ENCODE data around the gene FCMR.
A peak's percentile ranks its signal among the peaks of the same experiment; 100 is the strongest.
"Not testable (repeated sequence)": the region's sequence is repeated elsewhere in the genome, so short reads cannot be mapped to it uniquely, and the experiment has no call there.

FCMR gene

GRCh38 chr1:206929524-206929923, 7.8 kb upstream of the FCMR start:
- FAIRE-seq = peak; percentile 38
- DNase-seq (ENCODE audit: insufficient read length, low spot score) = no peak
- TF ChIP-seq TAF1 (IDR thresholded peaks at IDR 0.05; ENCODE audit: low read depth, low read length) (no peak), POU2F2 (IDR thresholded peaks at IDR 0.05; ENCODE audit: low read depth, low read length) (no peak), SPI1 (IDR thresholded peaks at IDR 0.05; ENCODE audit: low read depth, low read length) (no peak), POLR2AphosphoS5 (IDR thresholded peaks at IDR 0.05; ENCODE audit: low read depth, low read length) (no peak), POLR2A (IDR thresholded peaks at IDR 0.05; ENCODE audit: low read depth, low read length) (peak; percentile 36; the same call in 1 of the 2 replicates)

- DNase-seq (ENCODE audit: insufficient read length, low spot score) (no peak), FAIRE-seq (no peak)
- TF ChIP-seq PAX5 (IDR thresholded peaks at IDR 0.05; ENCODE audit: insufficient read depth, low read length, severe bottlenecking) (no peak), SPI1 (IDR thresholded peaks at IDR 0.05; ENCODE audit: low read depth, low read length) (no peak), POLR2A (IDR thresholded peaks at IDR 0.05; ENCODE audit: low read depth, low read length) (no peak), POU2F2 (IDR thresholded peaks at IDR 0.05; ENCODE audit: low read depth, low read length) (no peak), TAF1 (IDR thresholded peaks at IDR 0.05; ENCODE audit: low read depth, low read length) (no peak), POLR2AphosphoS5 (IDR thresholded peaks at IDR 0.05; ENCODE audit: low read depth, low read length) (no peak)
Observed at GRCh38 chr1:206926286-206926685, 4.5 kb upstream of the FCMR start.

- FAIRE-seq = peak; percentile 83
- TF ChIP-seq POU2F2 (IDR thresholded peaks at IDR 0.05; ENCODE audit: low read depth, low read length) = peak; percentile 13; the same call in 1 of the 2 replicates
- TF ChIP-seq SPI1 (IDR thresholded peaks at IDR 0.05; ENCODE audit: low read depth, low read length) = no peak
- TF ChIP-seq POLR2A (IDR thresholded peaks at IDR 0.05; ENCODE audit: low read depth, low read length) = peak; percentile 80
- TF ChIP-seq PAX5 (IDR thresholded peaks at IDR 0.05; ENCODE audit: insufficient read depth, low read length, severe bottlenecking) = peak; percentile 18
- TF ChIP-seq POLR2AphosphoS5 (IDR thresholded peaks at IDR 0.05; ENCODE audit: low read depth, low read length) = no peak
- TF ChIP-seq TAF1 (IDR thresholded peaks at IDR 0.05; ENCODE audit: low read depth, low read length) = no peak; the same call in 1 of the 2 replicates
- DNase-seq (ENCODE audit: insufficient read length, low spot score) = no peak
Observed at GRCh38 chr1:206925106-206925736, 3.5 kb upstream of the FCMR start.

GRCh38 chr1:206924592-206925105, 2.9 kb upstream of the FCMR start:
- TF ChIP-seq PAX5 (IDR thresholded peaks at IDR 0.05; ENCODE audit: insufficient read depth, low read length, severe bottlenecking) (no peak), POU2F2 (IDR thresholded peaks at IDR 0.05; ENCODE audit: low read depth, low read length) (peak; percentile 58; the same call in 1 of the 2 replicates), SPI1 (IDR thresholded peaks at IDR 0.05; ENCODE audit: low read depth, low read length) (peak; percentile 25; the same call in 1 of the 2 replicates), TAF1 (IDR thresholded peaks at IDR 0.05; ENCODE audit: low read depth, low read length) (peak; percentile 47; the same call in 1 of the 2 replicates), POLR2AphosphoS5 (IDR thresholded peaks at IDR 0.05; ENCODE audit: low read depth, low read length) (no peak), POLR2A (IDR thresholded peaks at IDR 0.05; ENCODE audit: low read depth, low read length) (no peak)
- DNase-seq (ENCODE audit: insufficient read length, low spot score) (no peak), FAIRE-seq (no peak)

- not testable (repeated sequence) for DNase-seq (ENCODE audit: insufficient read length, low spot score)
- TF ChIP-seq POLR2AphosphoS5 (IDR thresholded peaks at IDR 0.05; ENCODE audit: low read depth, low read length) (peak; percentile 62), POU2F2 (IDR thresholded peaks at IDR 0.05; ENCODE audit: low read depth, low read length) (peak; percentile 73; the same call in 1 of the 2 replicates)
- FAIRE-seq = peak; percentile 100
Observed at GRCh38 chr1:206923961-206924557, 2.3 kb upstream of the FCMR start.

- peak; percentile 74 for FAIRE-seq
- no peak for DNase-seq (ENCODE audit: insufficient read length, low spot score)
- TF ChIP-seq PAX5 (IDR thresholded peaks at IDR 0.05; ENCODE audit: insufficient read depth, low read length, severe bottlenecking) = no peak
- peak; percentile 81 for TF ChIP-seq SPI1 (IDR thresholded peaks at IDR 0.05; ENCODE audit: low read depth, low read length)
- TF ChIP-seq POLR2AphosphoS5 (IDR thresholded peaks at IDR 0.05; ENCODE audit: low read depth, low read length) = peak; percentile 68
- peak; percentile 61; the same call in 1 of the 2 replicates for TF ChIP-seq POU2F2 (IDR thresholded peaks at IDR 0.05; ENCODE audit: low read depth, low read length)
- peak; percentile 81 for TF ChIP-seq POLR2A (IDR thresholded peaks at IDR 0.05; ENCODE audit: low read depth, low read length)
- TF ChIP-seq TAF1 (IDR thresholded peaks at IDR 0.05; ENCODE audit: low read depth, low read length) = peak; percentile 89
Observed at GRCh38 chr1:206923009-206923960, 1.5 kb upstream of the FCMR start.

GRCh38 chr1:206922524-206922923, 783 bp upstream of the FCMR start:
- TF ChIP-seq SPI1 (IDR thresholded peaks at IDR 0.05; ENCODE audit: low read depth, low read length) (no peak), POLR2A (IDR thresholded peaks at IDR 0.05; ENCODE audit: low read depth, low read length) (peak; percentile 54), TAF1 (IDR thresholded peaks at IDR 0.05; ENCODE audit: low read depth, low read length) (no peak), POU2F2 (IDR thresholded peaks at IDR 0.05; ENCODE audit: low read depth, low read length) (no peak), PAX5 (IDR thresholded peaks at IDR 0.05; ENCODE audit: insufficient read depth, low read length, severe bottlenecking) (no peak), POLR2AphosphoS5 (IDR thresholded peaks at IDR 0.05; ENCODE audit: low read depth, low read length) (peak; percentile 18; the same call in 1 of the 2 replicates)
- no peak for FAIRE-seq
- DNase-seq (ENCODE audit: insufficient read length, low spot score) = no peak

GRCh38 chr1:206918076-206918475, 3.7 kb downstream of the FCMR start:
- no peak for TF ChIP-seq SPI1 (IDR thresholded peaks at IDR 0.05; ENCODE audit: low read depth, low read length)
- 0 out of 2 replicates have a peak, but pooled peaks have one; percentile 25 for TF ChIP-seq POLR2A (IDR thresholded peaks at IDR 0.05; ENCODE audit: low read depth, low read length)
- FAIRE-seq (peak; percentile 75), DNase-seq (ENCODE audit: insufficient read length, low spot score) (no peak)

Data from GM12891 (cell line).